NCI-H187 (cell line): ENCODE data around the gene KIF26B.

ENCODE experiments used
- DNase-seq, 2 experiments: peaks; one replicate each; lab custom pipeline; 2025; lab: John Stamatoyannopoulos, UW

The KIF26B gene

DNA sequence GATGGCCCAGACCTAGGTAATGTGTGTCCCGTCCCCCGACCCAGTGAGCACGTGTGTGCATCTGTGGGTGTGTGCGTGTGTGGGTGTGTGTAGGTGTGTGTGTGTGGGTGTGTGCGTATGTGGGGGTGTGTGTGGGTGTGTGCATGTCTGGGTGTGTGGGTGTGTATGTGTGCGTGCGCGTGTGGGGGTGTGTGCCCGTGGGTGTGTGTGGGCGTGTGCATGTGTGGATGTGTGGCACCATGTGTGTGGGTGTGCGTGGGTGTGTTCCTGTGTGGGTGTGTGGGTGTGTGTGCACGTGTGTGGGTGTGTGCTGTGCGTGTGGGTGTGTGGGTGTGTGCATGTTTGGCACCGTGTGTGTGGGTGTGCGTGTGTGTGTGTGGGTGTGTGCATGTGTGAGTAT is 309.5 kb downstream of the KIF26B start:
- no peak for DNase-seq

DNA sequence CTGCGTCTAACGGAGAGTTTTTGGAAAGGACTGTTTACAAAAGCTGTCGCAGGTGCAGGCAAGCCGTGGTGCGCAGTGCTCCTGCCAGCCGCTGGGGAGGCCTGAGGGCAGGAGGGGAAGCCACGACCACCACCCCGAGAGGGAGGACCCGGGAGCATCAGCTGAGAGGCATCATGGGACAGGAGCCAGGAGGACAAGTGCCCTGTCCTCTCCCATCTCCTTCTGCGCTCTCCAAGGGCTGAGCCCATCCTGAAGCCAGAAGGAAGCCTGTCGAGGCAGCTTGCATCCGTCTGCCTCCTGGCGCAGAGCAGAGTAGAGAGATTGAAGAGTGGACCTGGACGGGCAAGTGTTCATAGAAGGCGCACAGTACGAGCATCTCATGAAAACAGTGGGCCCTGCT is 310.9 kb downstream of the KIF26B start:
- DNase-seq = no peak

DNA sequence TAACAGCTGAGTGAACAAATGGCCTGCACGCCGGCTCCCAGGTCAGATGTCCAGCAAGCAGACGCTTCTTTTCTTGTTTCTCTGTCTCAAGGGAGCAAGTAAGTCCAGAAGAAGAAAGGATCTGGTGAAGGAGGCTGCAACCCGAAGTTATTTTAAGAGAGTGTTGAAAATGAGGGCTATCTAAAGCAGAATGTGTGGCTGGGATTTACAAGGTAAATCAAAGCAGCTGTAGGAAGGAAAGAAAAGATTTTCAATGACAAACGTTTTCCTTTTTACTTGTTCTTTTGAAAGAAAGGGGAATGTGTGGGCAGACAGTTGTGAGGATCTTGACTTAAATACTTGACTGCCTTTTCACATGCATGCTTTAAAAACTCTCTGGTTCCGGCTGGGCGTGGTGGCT is 311.5 kb downstream of the KIF26B start:
- DNase-seq = no peak

DNA sequence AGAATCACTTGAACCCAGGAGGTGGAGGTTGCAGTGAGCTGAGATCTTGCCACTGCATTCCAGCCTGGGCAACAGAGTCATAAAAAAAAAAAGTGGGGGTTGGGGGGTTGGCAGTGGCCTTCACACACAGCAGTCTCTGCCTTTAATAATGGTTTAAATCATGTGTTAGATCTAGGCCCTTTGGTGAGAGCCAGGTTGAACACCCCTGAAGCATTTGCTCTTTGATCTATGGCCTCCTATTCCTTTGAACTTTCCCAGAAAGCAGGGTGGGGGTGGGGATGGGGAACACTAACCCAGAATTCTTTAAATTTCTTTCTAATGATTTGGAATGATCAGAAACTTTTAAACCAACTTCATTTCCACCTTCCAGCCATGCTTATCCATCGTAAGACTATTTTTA is 313.0 kb downstream of the KIF26B start:
- DNase-seq = no peak

DNA sequence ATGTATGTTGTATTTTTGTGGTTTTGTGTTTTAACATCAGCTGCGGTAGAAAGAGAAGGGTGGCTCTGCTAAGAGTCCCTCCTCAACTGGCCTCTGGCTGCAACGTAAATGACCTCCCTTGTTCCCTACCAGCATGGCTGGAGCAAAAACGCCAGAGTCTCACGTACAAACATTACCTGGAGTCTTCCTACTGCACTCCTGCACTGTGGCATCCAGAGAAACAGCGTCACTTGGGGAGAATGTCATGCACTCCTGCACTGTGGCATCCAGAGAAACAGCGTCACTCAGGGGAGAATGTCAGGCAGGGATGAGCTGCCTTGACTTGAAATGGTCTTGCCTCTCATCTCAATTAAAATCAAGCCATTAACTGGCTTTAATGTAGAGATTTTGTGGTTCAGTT is 314.2 kb downstream of the KIF26B start:
- no peak for DNase-seq

DNA sequence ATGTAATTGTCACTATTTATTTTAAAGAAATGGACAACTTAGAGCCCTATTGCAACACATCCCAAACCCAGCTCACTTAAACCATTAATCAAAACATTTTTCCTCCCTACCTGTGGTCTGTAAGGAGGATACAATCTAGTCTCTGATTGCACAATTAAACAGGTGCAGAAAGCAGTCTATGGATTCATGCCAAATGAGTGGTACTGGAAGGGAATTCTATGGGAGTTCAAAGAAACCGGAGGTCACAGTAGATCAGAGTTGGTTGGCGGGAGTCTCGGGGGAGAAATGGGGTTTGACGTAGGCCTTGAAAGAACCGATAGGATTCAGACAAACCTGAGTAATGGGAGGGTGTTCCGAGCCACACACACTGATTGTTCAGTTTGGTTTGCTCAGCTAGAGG is 314.9 kb downstream of the KIF26B start:
- peak; percentile 5 to 26 for DNase-seq

DNA sequence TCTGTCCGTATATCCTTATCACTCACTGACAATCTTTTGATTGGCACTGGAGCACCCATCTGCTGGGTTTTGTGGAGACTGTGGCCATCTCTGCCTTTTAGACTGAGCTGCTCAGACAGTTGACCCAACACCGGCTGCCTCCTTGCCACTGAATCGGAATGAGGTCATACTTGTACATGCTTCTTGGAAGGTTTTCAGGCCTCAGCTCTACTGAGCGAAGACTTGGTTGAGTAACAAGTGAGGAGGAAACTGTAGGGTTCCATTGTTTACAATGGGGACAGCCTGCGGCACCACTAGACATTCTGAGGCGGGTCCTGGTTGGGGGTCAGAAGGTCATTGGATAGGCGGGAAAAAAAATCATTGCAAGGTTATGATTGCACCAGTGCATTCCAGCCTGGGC is 320.3 kb downstream of the KIF26B start:
- no peak for DNase-seq

DNA sequence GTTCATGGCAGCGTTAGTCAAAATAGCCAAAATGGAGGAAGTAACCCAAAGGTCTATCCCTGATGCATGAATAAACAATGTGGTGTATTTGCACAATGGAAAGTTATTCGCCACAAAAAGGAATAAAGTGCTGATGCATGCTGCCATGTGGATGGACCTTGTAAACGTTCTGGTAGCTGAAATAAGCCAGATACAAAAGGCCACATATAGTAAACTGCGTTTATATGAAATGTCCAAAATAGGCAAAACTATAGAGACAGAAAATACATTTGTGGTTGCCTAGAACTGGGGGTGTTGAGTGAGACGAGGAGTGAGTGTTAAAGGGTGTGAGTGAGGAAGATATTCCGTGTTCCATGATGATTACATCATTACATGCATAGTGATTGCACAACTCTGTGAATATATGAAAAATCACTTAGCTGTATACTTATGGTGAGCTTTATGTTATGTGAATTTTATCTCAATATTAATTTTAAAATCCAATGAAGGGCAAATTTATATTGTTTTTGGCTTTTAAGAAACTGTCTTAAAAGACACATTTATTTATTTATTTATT is 321.3 kb downstream of the KIF26B start:
- DNase-seq = no peak

DNA sequence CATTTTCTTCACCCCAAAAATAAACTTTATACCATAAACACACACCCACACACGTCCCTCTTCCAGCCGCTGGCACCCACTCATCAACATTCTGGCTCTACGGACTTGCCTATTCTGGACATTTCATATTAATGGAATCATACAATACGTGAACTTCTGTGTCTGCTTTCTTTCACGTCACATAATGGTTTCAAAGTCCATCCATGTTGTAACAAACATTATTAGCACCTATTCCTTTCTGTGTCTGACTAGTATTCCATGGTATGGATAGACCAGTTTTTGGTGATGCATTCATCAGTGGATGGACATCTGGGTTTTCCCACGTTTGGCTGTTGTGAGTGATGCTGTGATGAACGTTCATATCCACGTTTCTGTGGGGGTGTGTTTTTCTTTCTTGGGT is 323.2 kb downstream of the KIF26B start:
- DNase-seq = no peak

DNA sequence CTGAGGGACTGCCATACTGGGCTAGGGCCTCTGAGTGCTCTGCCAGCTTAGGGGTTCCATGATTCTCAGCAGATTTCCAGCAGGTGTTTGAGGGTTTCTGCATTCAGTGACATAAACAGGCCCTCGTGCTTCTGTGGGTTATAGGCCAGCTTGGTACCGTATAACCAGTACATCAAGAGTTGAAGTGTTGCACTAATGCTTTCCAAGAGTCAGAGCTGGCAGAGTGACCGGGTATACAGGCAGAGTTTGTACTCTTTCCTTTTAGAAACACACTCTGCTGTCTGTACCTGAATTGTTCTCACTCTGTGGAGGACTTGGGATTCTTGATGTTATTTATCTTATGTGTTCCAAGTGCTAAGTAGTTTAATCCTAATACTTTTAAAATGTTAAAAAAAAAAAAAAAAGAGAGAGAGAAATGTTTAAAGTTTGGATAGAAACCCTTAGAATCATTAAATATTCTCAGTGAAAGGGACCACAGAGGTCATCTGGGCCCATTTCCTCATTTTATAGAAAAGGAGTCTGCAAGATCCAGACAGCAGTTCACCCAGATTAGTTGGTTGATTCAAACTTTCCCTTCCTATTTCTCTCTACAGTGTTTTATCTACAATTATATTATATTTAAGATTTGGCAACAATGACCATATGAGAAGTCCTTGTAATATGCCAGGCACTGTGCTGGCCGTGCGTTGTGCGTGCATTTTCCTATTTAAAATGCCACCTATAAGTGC is 325.8 kb downstream of the KIF26B start:
- DNase-seq = no peak

DNA sequence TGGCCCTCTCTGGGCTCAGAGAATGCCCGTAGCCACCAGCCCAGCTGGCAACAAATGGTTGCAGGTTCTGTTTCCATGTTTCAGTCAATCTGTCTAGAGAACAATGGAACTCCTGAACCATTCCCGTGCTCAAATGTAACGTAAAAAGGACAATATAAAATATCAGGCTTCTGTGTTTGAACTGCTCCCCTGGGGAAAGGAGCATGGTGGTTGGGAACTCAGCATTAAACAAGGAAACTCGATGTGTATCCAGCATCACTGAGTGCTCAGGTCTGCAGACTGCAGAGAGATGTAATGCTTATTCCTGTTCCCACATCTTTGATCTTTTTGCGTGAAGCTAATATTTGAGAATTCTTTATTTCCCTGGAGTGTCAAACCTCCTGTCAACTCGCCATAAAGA is 326.5 kb downstream of the KIF26B start:
- DNase-seq = peak in 1 of 2 experiments; percentile 17

DNA sequence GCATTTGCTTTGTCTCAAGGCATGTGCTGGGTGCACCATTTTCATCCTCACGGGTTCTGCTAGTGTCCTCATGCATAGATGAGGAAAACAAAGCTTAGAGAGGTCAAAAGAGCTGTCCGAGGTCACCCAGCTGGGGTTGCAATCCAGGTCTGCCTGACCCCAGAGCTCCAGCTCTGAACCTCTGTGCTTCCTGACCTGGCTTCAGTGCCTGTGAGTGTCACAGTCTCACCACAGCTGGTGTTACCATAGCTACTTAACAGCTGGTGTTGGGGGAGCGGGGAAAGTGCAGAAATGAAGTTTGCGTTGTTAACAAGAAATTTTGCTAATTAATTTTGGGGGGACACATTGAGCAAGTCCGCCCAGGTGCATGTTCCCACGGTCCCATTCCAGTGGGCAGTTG is 328.5 kb downstream of the KIF26B start:
- no peak for DNase-seq

DNA sequence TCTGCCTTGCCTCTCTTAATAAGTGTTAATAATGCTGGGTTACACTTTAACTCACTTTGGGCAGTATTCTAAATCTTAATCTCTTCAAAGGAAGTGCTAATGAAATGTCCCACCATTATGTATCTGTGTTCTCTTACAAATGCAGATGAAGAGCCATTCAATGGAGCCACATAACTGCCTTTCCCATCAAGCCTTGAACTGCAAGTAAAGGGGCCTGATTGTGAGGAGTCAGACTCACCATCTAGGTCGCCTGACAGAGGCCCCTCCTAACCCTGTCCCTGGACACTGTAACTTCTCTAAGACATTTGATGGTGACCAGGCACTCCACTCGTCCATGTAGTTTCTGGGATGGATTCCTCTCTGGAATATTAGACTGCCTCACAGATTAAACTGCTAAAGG is 329.4 kb downstream of the KIF26B start:
- no peak for DNase-seq

DNA sequence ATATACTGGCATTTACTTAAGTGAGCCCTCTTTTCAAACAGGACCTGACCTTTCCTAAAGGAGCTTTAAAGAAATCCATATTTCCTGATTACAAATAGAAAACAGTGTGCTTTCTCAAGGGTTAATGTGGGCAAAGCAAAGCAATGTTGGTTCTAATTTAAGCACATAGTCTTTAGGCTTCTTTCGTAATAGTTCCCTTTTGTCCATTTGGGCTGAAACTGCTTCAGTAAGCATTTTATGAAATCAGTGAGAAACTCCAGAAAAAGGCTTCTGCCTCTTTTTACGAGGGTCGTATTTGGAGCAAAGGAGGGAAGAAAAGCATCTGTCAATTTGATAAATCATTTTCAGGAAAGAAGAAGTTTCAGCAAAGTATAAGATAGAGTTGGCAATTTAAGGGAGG is 331.2 kb downstream of the KIF26B start:
- DNase-seq = no peak

DNA sequence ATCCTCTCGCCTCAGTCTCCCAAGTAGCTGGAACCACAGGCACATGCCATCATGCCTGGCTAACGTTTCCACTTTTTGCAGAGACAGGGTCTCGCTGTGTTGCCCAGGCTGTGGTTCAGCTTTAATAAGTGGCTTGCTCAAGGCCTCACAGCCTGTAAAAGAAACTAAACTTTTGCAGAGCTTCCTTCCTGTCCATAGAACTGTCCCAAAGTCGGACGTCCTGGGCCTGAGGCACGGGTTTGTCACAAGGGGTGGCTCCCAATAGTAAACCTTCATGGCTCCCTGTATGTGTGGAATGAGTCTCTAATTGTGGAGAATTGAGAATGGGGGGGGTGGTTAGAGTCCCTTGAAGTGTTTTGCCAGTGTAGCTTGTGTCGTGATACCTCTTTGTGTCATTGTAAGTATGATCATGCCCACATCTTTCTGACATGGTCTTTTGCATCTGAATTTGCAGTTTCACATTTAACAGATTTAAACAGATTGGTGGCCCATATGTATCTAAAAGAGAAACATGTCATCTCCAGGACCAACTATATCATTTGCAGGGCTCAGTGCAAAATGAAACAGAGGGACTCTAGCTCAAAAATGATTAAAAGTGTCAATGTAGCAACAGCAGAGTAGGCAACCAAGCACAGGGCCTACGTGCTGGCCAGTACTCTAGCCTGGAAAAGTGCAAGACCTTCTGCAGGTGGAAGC is 332.1 kb downstream of the KIF26B start:
- DNase-seq = no peak

DNA sequence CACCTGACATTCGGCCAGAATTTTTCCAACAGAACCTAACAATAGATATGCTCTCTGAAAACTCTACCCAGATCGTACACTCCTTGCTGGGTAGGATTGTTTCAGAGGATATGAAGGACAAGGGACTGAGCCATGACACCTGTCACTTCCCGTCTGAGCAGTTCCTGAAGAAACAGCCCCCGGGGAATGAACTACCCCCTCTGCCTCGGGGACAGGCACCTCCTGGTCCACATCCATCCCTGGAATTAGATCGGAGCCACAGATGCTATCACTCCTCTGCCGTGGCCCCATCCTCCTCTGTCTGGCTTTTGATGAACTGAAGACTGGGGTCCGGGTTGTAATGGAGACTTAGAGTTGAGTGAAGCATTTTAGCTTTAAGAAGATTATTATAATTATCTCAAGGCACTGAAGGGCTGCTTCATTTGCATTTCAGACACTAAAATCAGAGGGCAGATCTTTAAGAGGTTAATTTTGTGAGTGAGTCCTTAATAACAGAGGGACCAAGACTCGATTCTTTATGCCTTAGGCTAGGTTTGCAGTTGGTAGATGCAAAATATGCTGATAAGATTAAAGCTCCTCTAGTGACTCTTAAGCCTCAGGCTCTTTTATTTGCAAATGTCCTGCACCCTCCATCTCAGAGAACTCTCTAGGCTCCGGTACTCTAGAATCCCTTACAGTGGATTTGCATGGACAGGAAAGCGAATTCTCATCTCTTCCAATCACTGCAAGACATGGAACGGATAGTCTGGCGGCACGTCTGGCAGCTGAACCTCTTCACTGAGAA is 333.8 kb downstream of the KIF26B start:
- DNase-seq = no peak

DNA sequence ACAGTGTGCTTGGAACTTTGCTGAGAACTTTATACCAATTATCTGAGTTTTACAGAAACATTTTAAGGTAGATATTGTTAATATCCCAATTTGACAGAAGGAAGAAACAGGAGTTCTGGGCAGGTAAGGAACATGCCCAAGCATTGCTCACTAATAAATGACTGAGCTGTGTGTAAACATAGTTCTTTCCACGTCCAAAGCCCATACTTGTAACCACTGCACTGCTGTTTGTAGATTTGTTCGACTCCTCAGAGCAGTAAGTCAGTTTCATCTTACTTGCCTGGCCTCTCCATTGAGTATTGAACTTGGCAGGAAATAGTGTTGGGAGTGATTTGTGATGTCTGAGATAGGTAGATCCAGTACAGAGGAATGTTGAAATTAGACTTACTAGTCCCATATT is 335.1 kb downstream of the KIF26B start:
- DNase-seq = no peak

DNA sequence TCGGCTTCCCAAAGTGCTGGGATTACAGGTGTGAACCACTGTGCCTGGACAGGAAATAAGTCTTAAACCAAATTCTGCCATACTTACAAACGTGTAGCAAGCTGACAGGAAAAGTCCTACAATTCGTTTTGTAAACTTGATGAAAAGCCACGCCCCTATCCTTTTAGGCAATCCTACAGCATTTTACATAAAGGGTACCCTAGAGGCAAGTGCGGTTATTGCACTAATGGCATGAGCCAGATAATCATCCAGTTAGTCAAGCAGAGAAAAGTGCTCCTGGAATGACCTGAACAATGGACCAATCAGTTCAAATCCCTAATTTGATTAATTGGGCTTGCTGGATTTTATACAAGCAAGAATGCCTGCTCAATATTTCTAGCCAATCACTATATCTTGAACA is 338.2 kb downstream of the KIF26B start:
- DNase-seq = no peak

DNA sequence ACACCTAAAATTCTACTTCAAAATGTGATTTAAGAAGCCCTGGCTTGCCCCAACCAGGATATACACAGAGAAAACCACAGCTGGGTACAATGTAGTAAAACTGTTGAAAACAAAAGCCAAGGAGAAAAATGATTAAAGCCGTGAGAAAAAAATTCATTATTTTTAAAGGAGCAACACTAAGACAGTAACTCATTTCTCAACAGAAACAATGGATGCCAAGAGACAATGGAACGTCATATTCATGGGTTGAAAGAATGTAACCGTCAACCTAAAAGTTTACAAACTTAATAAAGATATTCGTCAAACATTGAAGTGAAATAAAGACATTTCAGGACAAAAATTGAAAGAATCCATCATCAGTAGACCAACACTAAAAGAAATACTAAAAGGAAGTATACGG is 340.9 kb downstream of the KIF26B start:
- DNase-seq = no peak

DNA sequence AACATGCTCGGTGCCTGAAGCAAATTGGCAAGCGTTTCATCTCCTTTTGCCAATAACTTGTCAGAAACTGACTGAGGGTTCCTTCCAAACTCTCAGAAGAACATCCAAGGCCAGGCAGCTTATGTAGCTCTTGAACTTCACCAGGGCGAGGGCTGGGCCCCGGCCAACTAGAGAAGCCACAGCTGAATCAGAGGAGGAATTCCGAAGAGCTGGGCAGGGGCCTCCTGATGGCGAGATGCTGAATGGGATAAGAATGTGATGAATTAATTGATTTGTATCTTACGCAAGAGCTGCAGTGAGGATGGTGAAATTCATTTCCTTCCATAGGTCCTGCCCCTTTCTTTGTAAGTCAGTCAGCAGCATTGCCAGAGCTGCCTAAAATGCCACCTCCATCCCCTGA is 345.8 kb downstream of the KIF26B start:
- DNase-seq = no peak

DNA sequence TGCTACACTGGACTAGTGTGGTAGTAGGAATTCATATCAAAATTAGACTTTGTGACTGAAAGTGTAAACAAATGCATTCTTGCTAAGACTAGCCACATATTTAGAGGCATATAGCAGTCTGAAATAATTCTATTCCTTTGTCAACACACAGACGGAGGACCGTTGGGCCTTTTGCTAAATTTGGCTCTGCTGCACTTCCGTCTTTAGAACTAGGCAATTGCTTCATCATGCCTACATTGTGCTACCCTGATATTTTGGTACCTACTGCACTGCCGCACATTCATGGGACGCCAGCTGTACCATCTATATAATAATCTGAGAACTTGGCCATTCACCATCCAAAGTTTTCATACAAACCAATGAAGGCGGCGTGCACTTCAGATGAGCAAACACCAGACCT is 346.8 kb downstream of the KIF26B start:
- no peak for DNase-seq

DNA sequence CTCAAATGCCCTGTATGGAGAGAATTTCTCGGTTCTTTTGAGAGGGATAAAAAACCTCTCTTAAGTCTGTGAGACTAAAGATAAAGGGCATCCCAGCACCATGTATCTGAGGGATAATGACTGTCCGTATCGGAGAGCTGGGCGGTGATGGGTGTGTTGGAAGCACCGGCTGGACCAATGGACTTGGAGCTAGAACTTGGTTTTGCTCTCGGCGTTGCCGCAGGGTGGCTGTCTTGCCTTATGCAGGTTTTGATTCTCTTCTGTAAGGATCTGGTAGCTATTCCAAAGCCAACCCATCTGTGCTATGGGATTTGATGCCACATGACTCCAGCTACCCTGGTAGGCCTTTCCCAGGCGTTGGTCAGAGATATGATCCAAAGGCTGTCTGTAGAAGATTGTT is 348.8 kb downstream of the KIF26B start:
- DNase-seq = no peak

DNA sequence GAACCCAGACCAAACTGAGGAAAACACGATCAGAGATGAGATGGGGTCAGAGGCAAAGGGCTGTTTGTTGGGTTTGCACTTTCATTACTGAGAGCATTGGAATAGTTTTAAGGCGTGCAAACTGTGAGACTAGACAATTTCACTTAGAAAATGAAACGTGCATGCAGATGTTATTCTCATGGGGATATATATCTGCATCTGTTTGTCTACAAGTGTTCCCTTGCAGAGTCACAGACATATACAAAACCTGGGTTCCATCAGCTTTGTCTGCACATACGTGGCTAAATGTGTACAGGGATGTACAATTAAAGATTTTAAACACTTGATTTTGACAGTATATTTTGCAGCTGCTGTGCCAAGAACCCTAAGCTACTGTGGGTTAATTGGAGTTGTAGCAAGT is 355.4 kb downstream of the KIF26B start:
- no peak for DNase-seq
